ENCODE results near the gene ANKRD17. TPM values are rescaled to one million over a fixed set of nuclear protein-coding genes. Genes with fewer than 3 reads are reported as not detected.

ANKRD17 gene
- polyA plus RNA-seq, 1 of the 3 experiments (the other 2 are of a cell fraction), result 25.6 TPM

GRCh38 chr4:73247100-73247499, 11.5 kb downstream of the ANKRD17 start:
- POLR2A ChIA-PET, result no interaction called here

More at GRCh38 chr4:73247100-73247499, 11.5 kb downstream of the ANKRD17 start:
- no peaks in the 10 kb centered on the region for H3K4me1 ChIP-seq (ENCODE audit: control insufficient read depth in 1 of 2, insufficient read depth in 2 of 2, low read depth in 1 of 2, low read length in 1 of 2)
- no peaks in the 10 kb centered on the region for H3K9me2 ChIP-seq
- no peak overlapping the region for H3K9ac ChIP-seq
- H3K9me3 ChIP-seq, result no peaks in the 10 kb centered on the region
- CTCF ChIA-PET, result interaction anchor here (2.6 kb wide), 1 partner anchor 11 kb away, joined by 13 read pairs; the partner anchor contains the start of gene ANKRD17
- no peaks in the 10 kb centered on the region for H3K27me3 ChIP-seq (ENCODE audit: insufficient read depth)
- H3K27ac ChIP-seq (ENCODE audit: low read depth in 2 of 2, low read length in 1 of 2), result no peak overlapping the region
- H3F3A ChIP-seq (replicated peaks; ENCODE audit: insufficient read depth), result peaks cover 5% of the 10 kb centered on the region
- TF ChIP-seq EP300 (IDR thresholded peaks at IDR 0.05; ENCODE audit: borderline replicate concordance in 1 of 2, low read depth in 1 of 2, low read length in 1 of 2) (no peak), PBX3 (IDR thresholded peaks at IDR 0.05) (no peak), NFIC (IDR thresholded peaks at IDR 0.05; ENCODE audit: borderline replicate concordance) (no peak), ZBTB33 (IDR thresholded peaks at IDR 0.05; ENCODE audit: borderline replicate concordance, low read depth) (no peak), FOXJ3 (CRISPR knock-in tag; IDR thresholded peaks at IDR 0.05) (no peak), JUND (IDR thresholded peaks at IDR 0.05) (no peak), SIN3A (IDR thresholded peaks at IDR 0.05; ENCODE audit: borderline replicate concordance, low read depth, low read length) (no peak), REST (IDR thresholded peaks at IDR 0.05; ENCODE audit: low read depth, low read length) (no peak), POLR2AphosphoS5 (IDR thresholded peaks at IDR 0.05; ENCODE audit: low read depth, low read length) (no peak), IRF3 (IDR thresholded peaks at IDR 0.05; ENCODE audit: low read depth, low read length) (no peak), RAD21 (IDR thresholded peaks at IDR 0.05; ENCODE audit: low read length) (no peak)
- H4K20me1 ChIP-seq (ENCODE audit: insufficient read depth), result peaks cover 72% of the 10 kb centered on the region
- no peak overlapping the region for H3K4me3 ChIP-seq (ENCODE audit: low read depth in 2 of 2, low read length in 1 of 2)
- peaks cover 12 to 19% of the 10 kb centered on the region in 2 experiments for H3K36me3 ChIP-seq (replicated peaks in 1 of 2; ENCODE audit: control insufficient read depth in 1 of 2, insufficient read depth in 2 of 2, low read length in 1 of 2)
- no peak overlapping the region for H2AFZ ChIP-seq (ENCODE audit: low read depth)
- no peak overlapping the region for H3K4me2 ChIP-seq
- peaks cover 100% of the 10 kb centered on the region for H3K79me2 ChIP-seq (ENCODE audit: insufficient read depth)
- DNase-seq, result no peak

Measured in SK-N-SH (cell line).